22Rv1 (cell line): ENCODE results near the gene PLSCR3.

ENCODE experiments used
- CTCF ChIP-seq: fragments of 450-650 bp; IDR thresholded peaks from 2 replicates; pipeline ENCODE4 v1.5.1; 2017; ENCODE audit warnings: mild to moderate bottlenecking
- ZFX ChIP-seq: fragments of 450-650 bp; IDR thresholded peaks from 2 replicates; pipeline ENCODE4 v1.6.1; 2017; ENCODE audit warnings: antibody characterized with exemption, borderline replicate concordance

GRCh38 chr17:7411427-7411750 lies 17.1 kb upstream of the PLSCR3 start:
- TF ChIP-seq CTCF = no peak
- no peak for TF ChIP-seq ZFX
